Right lobe of liver (tissue), 4 donors: Measurements from ENCODE around the gene SSX2.
"Not testable (repeated sequence)": the region's sequence is repeated elsewhere in the genome, so short reads cannot be mapped to it uniquely, and the experiment has no call there.

Experiments
- POLR2A ChIP-seq: fragments of 450-650 bp; IDR thresholded peaks from one replicate; pipeline ENCODE4 v1.6.1; 2017; ENCODE audit warnings: antibody characterized with exemption, mild to moderate bottlenecking
- TF ChIP-seq, protein P1 (sequence below), 4 donors: fragments of 200-600 bp in 3 of 4; fragments of 450-650 bp in 1 of 4; IDR thresholded peaks; one replicate each; pipeline versions ENCODE4 v1.5.1 to v1.8.0; 2016 to 2022; ENCODE audit warnings: antibody characterized with exemption in 4 of 4, mild to moderate bottlenecking in 2 of 4
- donor health status: DM: no; HTN: no; CAD: no.
- donor health status: DM: no; HTN: no; CAD: no.
- donor health status: DM: no; HTN: yes; CAD: no.

DNA sequence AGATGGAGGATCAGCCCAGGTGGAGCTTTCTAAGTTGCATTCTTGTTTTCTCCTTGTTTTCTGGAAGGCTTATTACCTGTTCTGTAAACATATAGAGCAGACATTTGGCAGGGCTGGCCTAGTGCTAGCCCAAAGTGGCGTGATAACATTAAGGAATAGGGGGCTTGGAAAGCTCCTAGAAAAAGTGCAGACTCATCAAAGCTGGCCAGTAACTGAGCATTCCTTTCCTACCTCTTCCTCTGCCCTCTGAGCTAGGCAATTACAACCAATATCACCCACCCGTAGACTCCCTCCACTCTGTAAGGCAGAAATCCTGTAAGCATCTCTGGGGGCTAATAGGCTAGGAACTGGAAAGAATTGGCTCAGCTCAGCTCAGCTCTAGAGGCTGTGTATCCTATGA lies 44.8 kb downstream of the SSX2 start:
- TF ChIP-seq, protein P1, sequence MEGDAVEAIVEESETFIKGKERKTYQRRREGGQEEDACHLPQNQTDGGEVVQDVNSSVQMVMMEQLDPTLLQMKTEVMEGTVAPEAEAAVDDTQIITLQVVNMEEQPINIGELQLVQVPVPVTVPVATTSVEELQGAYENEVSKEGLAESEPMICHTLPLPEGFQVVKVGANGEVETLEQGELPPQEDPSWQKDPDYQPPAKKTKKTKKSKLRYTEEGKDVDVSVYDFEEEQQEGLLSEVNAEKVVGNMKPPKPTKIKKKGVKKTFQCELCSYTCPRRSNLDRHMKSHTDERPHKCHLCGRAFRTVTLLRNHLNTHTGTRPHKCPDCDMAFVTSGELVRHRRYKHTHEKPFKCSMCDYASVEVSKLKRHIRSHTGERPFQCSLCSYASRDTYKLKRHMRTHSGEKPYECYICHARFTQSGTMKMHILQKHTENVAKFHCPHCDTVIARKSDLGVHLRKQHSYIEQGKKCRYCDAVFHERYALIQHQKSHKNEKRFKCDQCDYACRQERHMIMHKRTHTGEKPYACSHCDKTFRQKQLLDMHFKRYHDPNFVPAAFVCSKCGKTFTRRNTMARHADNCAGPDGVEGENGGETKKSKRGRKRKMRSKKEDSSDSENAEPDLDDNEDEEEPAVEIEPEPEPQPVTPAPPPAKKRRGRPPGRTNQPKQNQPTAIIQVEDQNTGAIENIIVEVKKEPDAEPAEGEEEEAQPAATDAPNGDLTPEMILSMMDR (IDR thresholded peaks at IDR 0.05): not testable (repeated sequence)
- not testable (repeated sequence) for TF ChIP-seq POLR2A
